H1 (cell line): Measurements from ENCODE around the gene TMEM185B. TPM values are rescaled to one million over a fixed set of nuclear protein-coding genes. Genes with fewer than 3 reads are reported as not detected.

Experiments
- CTCF ChIA-PET: fragments of 300-600 bp; sonication (Branson Sonifier 250); formaldehyde crosslinking; loops from one replicate; lab custom pipeline; 2021; ENCODE audit not compliant: partially characterized antibody; lab: Charles Lee
- POLR2A ChIA-PET: fragments of 300-600 bp; sonication (Branson Sonifier 250); formaldehyde crosslinking; loops from one replicate; lab custom pipeline; 2021; ENCODE audit warnings: inconsistent platforms; ENCODE audit not compliant: partially characterized antibody; lab: Charles Lee
- DNase-seq, 2 experiments: peaks; one replicate each; pipeline versions ENCODE4 v3.0.0 to v3.0.0-alpha.2; 2010 to 2022; ENCODE audit warnings: low spot score in 2 of 2, low read depth in 1 of 2, mixed read lengths in 1 of 2
- FAIRE-seq: peaks from 2 replicates; lab custom pipeline; 2011; peaks lifted over from hg19 to GRCh38; lab: Jason Lieb, UNC
- H2AFZ ChIP-seq: 2 replicates; pipeline ENCODE4 v1.8.1; 2012; ENCODE audit warnings: low read length, inconsistent platforms
- H2AK5ac ChIP-seq: 2 replicates; pipeline ENCODE4 v1.6.1; 2013; ENCODE audit warnings: low read depth, low read length
- H2BK120ac ChIP-seq: replicated peaks from 2 replicates; pipeline ENCODE3; 2013; ENCODE audit warnings: low read depth, low read length, inconsistent platforms
- H2BK12ac ChIP-seq: 2 replicates; pipeline ENCODE4 v1.6.1; 2013; ENCODE audit warnings: low read depth, low read length
- H2BK15ac ChIP-seq: 2 replicates; pipeline ENCODE4 v1.6.1; 2013; ENCODE audit warnings: low read length
- H2BK20ac ChIP-seq: 2 replicates; pipeline ENCODE4 v1.6.1; 2013; ENCODE audit warnings: low read length
- H2BK5ac ChIP-seq: 2 replicates; pipeline ENCODE4 v1.6.1; 2013; ENCODE audit warnings: low read depth, low read length
- H3K14ac ChIP-seq: 2 replicates; pipeline ENCODE4 v1.6.1; 2013; ENCODE audit warnings: inconsistent platforms; ENCODE audit not compliant: insufficient read length
- H3K18ac ChIP-seq: 2 replicates; pipeline ENCODE4 v1.6.1; 2013; ENCODE audit warnings: low read length; ENCODE audit errors: extremely low read depth
- H3K23ac ChIP-seq: 2 replicates; pipeline ENCODE4 v1.6.1; 2013; ENCODE audit warnings: inconsistent platforms; ENCODE audit not compliant: insufficient read length
- H3K23me2 ChIP-seq: 2 replicates; pipeline ENCODE4 v1.6.1; 2013; ENCODE audit warnings: low read depth, low read length
- H3K27ac ChIP-seq: 2 replicates; pipeline ENCODE4 v1.6.1; 2011; ENCODE audit warnings: low read depth, low read length, inconsistent platforms
- H3K27me3 ChIP-seq, 4 experiments: replicated peaks in 1 of 4; 1 replicate in 1 of 4; 2 replicates in 3 of 4; pipeline versions ENCODE4 v1.6.1 to v1.8.1; 2011 to 2013; ENCODE audit warnings: low read length in 3 of 4, mild to moderate bottlenecking in 3 of 4, inconsistent platforms in 2 of 4, mixed read lengths in 2 of 4, moderate library complexity in 1 of 4; ENCODE audit not compliant: control insufficient read depth in 3 of 4, insufficient read depth in 3 of 4; ENCODE audit errors: extremely low read depth in 1 of 4
- H3K36me3 ChIP-seq, 4 experiments: 2 replicates each; pipeline versions ENCODE4 v1.6.1 to v1.8.1; 2011 to 2013; ENCODE audit warnings: mild to moderate bottlenecking in 4 of 4, low read length in 3 of 4, moderate library complexity in 2 of 4, control low read depth in 1 of 4, inconsistent platforms in 1 of 4; ENCODE audit not compliant: insufficient read depth in 4 of 4, control insufficient read depth in 2 of 4
- H3K4ac ChIP-seq: replicated peaks from 2 replicates; pipeline ENCODE3; 2013; ENCODE audit warnings: low read length, low read depth, mixed read lengths, inconsistent platforms; ENCODE audit not compliant: insufficient read length
- H3K4me1 ChIP-seq, 4 experiments: replicated peaks in 1 of 4; 1 replicate in 1 of 4; 2 replicates in 3 of 4; pipeline versions ENCODE4 v1.6.1 to v1.8.1; 2011 to 2013; ENCODE audit warnings: low read length in 3 of 4, inconsistent platforms in 2 of 4, mixed read lengths in 1 of 4; ENCODE audit not compliant: insufficient read depth in 4 of 4, control insufficient read depth in 3 of 4
- H3K4me2 ChIP-seq, 2 experiments: 2 replicates each; pipeline versions ENCODE4 v1.6.1 to v1.8.1; 2011 to 2013; ENCODE audit warnings: low read depth in 2 of 2, low read length in 2 of 2, control low read depth in 1 of 2, inconsistent platforms in 1 of 2, mild to moderate bottlenecking in 1 of 2; ENCODE audit not compliant: insufficient read depth in 1 of 2
- H3K4me3 ChIP-seq, 4 experiments: fragments of 200-600, 300-600 bp in 1 of 4; sonication (generic), shearing (Covaris generic), sonication (Bioruptor Twin) in 1 of 4; 2 replicates each; pipeline versions ENCODE4 v1.5.1 to v1.8.1; 2011 to 2016; ENCODE audit warnings: low read length in 4 of 4, low read depth in 3 of 4, control low read depth in 2 of 4, inconsistent platforms in 2 of 4, mild to moderate bottlenecking in 2 of 4, mixed read lengths in 1 of 4, moderate library complexity in 1 of 4; ENCODE audit not compliant: insufficient read depth in 2 of 4; ENCODE audit errors: extremely low read depth in 1 of 4
- H3K56ac ChIP-seq: replicated peaks from 2 replicates; pipeline ENCODE3; 2013; ENCODE audit warnings: low read depth, mild to moderate bottlenecking, mixed read lengths, low read length, inconsistent platforms; ENCODE audit not compliant: insufficient read length
- H3K79me1 ChIP-seq: 2 replicates; pipeline ENCODE4 v1.6.1; 2013; ENCODE audit warnings: low read depth, low read length, control low read depth
- H3K79me2 ChIP-seq, 2 experiments: 2 replicates each; pipeline versions ENCODE4 v1.6.1 to v1.8.1; 2012 to 2013; ENCODE audit warnings: low read length in 2 of 2, mild to moderate bottlenecking in 2 of 2, inconsistent platforms in 1 of 2; ENCODE audit not compliant: insufficient read depth in 2 of 2, control insufficient read depth in 1 of 2
- H3K9ac ChIP-seq, 4 experiments: replicated peaks in 1 of 4; 1 replicate in 1 of 4; 2 replicates in 3 of 4; pipeline versions ENCODE4 v1.6.1 to v1.8.1; 2011 to 2013; ENCODE audit warnings: low read depth in 3 of 4, low read length in 3 of 4, control low read depth in 2 of 4, mild to moderate bottlenecking in 2 of 4, moderate library complexity in 2 of 4, inconsistent platforms in 1 of 4; ENCODE audit errors: extremely low read depth in 1 of 4
- H3K9me3 ChIP-seq, 2 experiments: 2 replicates each; pipeline versions ENCODE4 v1.6.1 to v1.8.1; 2012 to 2013; ENCODE audit warnings: mild to moderate bottlenecking in 2 of 2, moderate library complexity in 2 of 2, control low read depth in 1 of 2, inconsistent platforms in 1 of 2, low read depth in 1 of 2, low read length in 1 of 2, mixed read lengths in 1 of 2; ENCODE audit not compliant: insufficient read depth in 2 of 2
- H4K20me1 ChIP-seq, 2 experiments: replicated peaks in 1 of 2; 2 replicates each; pipeline versions ENCODE3 to v1.8.1; 2011 to 2013; ENCODE audit warnings: inconsistent platforms in 2 of 2, low read length in 2 of 2, mild to moderate bottlenecking in 1 of 2; ENCODE audit not compliant: insufficient read depth in 2 of 2, control insufficient read depth in 1 of 2
- H4K5ac ChIP-seq: 2 replicates; pipeline ENCODE4 v1.6.1; 2013; ENCODE audit warnings: low read length, low read depth, mixed read lengths, inconsistent platforms; ENCODE audit not compliant: insufficient read length
- H4K8ac ChIP-seq: 2 replicates; pipeline ENCODE4 v1.8.0; 2013; ENCODE audit warnings: mild to moderate bottlenecking, moderate library complexity, low read length, inconsistent platforms; ENCODE audit not compliant: insufficient read depth; ENCODE audit errors: extremely low read depth
- H4K91ac ChIP-seq: replicated peaks from 2 replicates; pipeline ENCODE3; 2013; ENCODE audit warnings: low read length, mixed read lengths, inconsistent platforms; ENCODE audit not compliant: insufficient read length
- ATF2 ChIP-seq: IDR thresholded peaks from 2 replicates; pipeline ENCODE4 v1.6.1; 2012; ENCODE audit warnings: low read length, inconsistent platforms
- BCL11A ChIP-seq, 2 experiments: IDR thresholded peaks; one replicate each; pipeline ENCODE4 v1.6.1; 2011; ENCODE audit warnings: low read depth in 2 of 2, low read length in 2 of 2, mild to moderate bottlenecking in 2 of 2
- BRCA1 ChIP-seq: IDR thresholded peaks from 2 replicates; pipeline ENCODE4 v1.6.1; 2012; ENCODE audit warnings: low read depth, low read length, improper control_type of control experiment
- CHD2 ChIP-seq: IDR thresholded peaks from 2 replicates; pipeline ENCODE4 v1.6.1; 2012; ENCODE audit warnings: low read length, improper control_type of control experiment
- EZH2 ChIP-seq: fragments of 200-600 bp; sonication (generic); IDR thresholded peaks from 2 replicates; pipeline ENCODE4 v1.7.1; 2012; ENCODE audit warnings: low read depth, mild to moderate bottlenecking, moderate library complexity, low read length, inconsistent platforms; ENCODE audit not compliant: severe bottlenecking
- KDM4A ChIP-seq: IDR thresholded peaks from one replicate; pipeline ENCODE4 v1.7.1; 2012; ENCODE audit warnings: low read depth, mild to moderate bottlenecking, moderate library complexity, low read length, inconsistent platforms; ENCODE audit not compliant: severe bottlenecking
- PHF8 ChIP-seq: fragments of 200-600 bp; sonication (generic); conservative IDR thresholded peaks from 2 replicates; pipeline ENCODE4 v1.7.1; 2012; ENCODE audit warnings: low read depth, mild to moderate bottlenecking, inconsistent platforms, low read length, moderate library complexity
- RBBP5 ChIP-seq: IDR thresholded peaks from 2 replicates; pipeline ENCODE4 v1.7.1; 2012; ENCODE audit warnings: low read depth, mild to moderate bottlenecking, inconsistent platforms, low read length, moderate library complexity, borderline replicate concordance
- SAP30 ChIP-seq: fragments of 300-600 bp; sonication (generic); IDR thresholded peaks from 2 replicates; pipeline ENCODE4 v1.7.1; 2012; ENCODE audit warnings: low read length, moderate library complexity, mild to moderate bottlenecking, inconsistent platforms; ENCODE audit not compliant: insufficient read depth, insufficient replicate concordance
- SP2 ChIP-seq: IDR thresholded peaks from 2 replicates; pipeline ENCODE4 v1.6.1; 2012; ENCODE audit warnings: mild to moderate bottlenecking, low read length, inconsistent platforms
- WGBS, 2 experiments: shearing (Covaris generic) in 1 of 2; methylation state at CpG; one replicate each; pipeline versions ENCODE4 v1.1.6 to v1.1.7; 2013 to 2015; ENCODE audit warnings: low lambda C conversion rate in 2 of 2, mixed read lengths in 2 of 2, inconsistent platforms in 1 of 2, low coverage in 1 of 2, missing lambda C conversion rate in 1 of 2; ENCODE audit not compliant: insufficient replicate concordance in 2 of 2, insufficient coverage in 1 of 2, insufficient read length in 1 of 2; ENCODE audit errors: extremely low coverage in 1 of 2, missing lambda C conversion rate in 1 of 2; 5-methylcytosine and 5-hydroxymethylcytosine counted together
- polyA plus RNA-seq, 7 experiments: library from polyadenylated mRNA; depleted of rRNA in 3 of 7; stranded (reverse) in 5 of 7; unstranded in 2 of 7; fragments of >200 nt in 5 of 7; fragments of 200-250 nt in 2 of 7; gene quantifications; 1 replicate in 5 of 7; 2 replicates in 1 of 7; 4 replicates in 1 of 7; pipeline versions ENCODE4 v1.2.1 to v1.2.3, GENCODE V29; 2011 to 2013; ENCODE audit warnings: missing spikeins in 2 of 7, mixed read lengths in 2 of 7
- total RNA-seq: library from RNA; stranded (reverse); fragmentation: NEBNext Ultra II Directional; extraction: Animal tissue kit (Norgen Biotek cat#: 25700); gene quantifications from 2 replicates; pipeline ENCODE4 v1.2.1, GENCODE V29; 2021
- TF ChIP-seq, protein P1 (sequence below): IDR thresholded peaks from 2 replicates; pipeline ENCODE4 v1.6.1; 2012; ENCODE audit warnings: inconsistent platforms

Gene TMEM185B
- total and polyA plus RNA-seq, 2 of the 8 experiments (the other 6 are each of a cell fraction or from before 2014, with no cell fraction given) = 13.5 to 14.0 TPM

DNA sequence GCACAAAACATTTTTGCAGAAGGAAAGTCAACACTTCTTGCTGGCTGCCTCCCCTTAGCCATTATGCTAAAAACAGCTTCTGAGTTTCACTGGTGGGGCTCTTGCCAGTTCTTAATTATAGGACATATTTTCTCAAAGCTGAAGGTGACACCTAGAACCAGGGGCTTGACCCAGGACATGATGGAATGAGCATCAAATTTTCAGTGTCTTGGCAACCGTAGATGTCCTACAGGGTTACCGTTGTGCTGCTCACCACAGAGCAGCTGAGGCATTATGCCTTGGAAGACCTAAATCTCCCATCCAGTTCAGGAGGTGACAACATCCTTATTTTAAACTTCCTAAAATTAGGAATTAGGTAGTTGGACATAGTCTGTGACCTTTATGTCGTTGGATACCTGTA, 46.7 kb downstream of the TMEM185B start:
- Histone ChIP-seq H3K9me3 (no peaks in the 10 kb centered on the region), H3K23me2 (no peaks in the 10 kb centered on the region), H3K79me2 (no peaks in the 10 kb centered on the region), H3K18ac (no peak overlapping the region), H2BK5ac (no peak overlapping the region), H3K4ac (no peak overlapping the region), H4K8ac (no peak overlapping the region), H3K4me3 (no peak overlapping the region), H3K79me1 (no peaks in the 10 kb centered on the region), H4K20me1 (no peaks in the 10 kb centered on the region), H2BK20ac (no peak overlapping the region), H2BK12ac (no peak overlapping the region), H3K4me2 (no peak overlapping the region), H3K27ac (no peak overlapping the region), H4K91ac (no peak overlapping the region), H2BK120ac (no peak overlapping the region), H3K4me1 (peaks cover 0 to 3% (median 0%) of the 10 kb centered on the region in 4 experiments; a peak in 1 of 7 replicates), H2BK15ac (no peak overlapping the region), H3K36me3 (no peaks in the 10 kb centered on the region; a peak in 1 of 8 replicates), H3K56ac (no peak overlapping the region), H3K14ac (no peak overlapping the region), H4K5ac (no peak overlapping the region), H2AFZ (no peak overlapping the region), H2AK5ac (no peak overlapping the region), H3K23ac (no peak overlapping the region), H3K27me3 (no peaks in the 10 kb centered on the region), H3K9ac (no peak overlapping the region)
- CTCF ChIA-PET = interaction anchor here (0.6 to 3.7 kb wide), 24 partner anchors 8 to 534 kb away, joined by 3 to 20 read pairs (median 4); no protein-coding TSS in a partner anchor
- FAIRE-seq = no peak
- 88% methylated on average over 3 of the region's 3 CpGs; no CpG with 5 or more reads in 1 of the 2 experiments for WGBS, 2 experiments
- POLR2A ChIA-PET = no interaction called here
- TF ChIP-seq KDM4A (no peak), SP2 (no peak), BRCA1 (no peak), PHF8 (no peak), SAP30 (no peak), CHD2 (no peak), RBBP5 (no peak), EZH2 (no peak), ATF2 (no peak), BCL11A (IDR thresholded peaks at IDR 0.05; ENCODE audit: low read depth in 2 of 2, low read length in 2 of 2) (no peak)
- TF ChIP-seq, protein P1, sequence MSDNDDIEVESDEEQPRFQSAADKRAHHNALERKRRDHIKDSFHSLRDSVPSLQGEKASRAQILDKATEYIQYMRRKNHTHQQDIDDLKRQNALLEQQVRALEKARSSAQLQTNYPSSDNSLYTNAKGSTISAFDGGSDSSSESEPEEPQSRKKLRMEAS = no peak
- DNase-seq = no peak
